ENCODE measurements around the gene PAIP2B. TPM values are rescaled to one million over a fixed set of nuclear protein-coding genes. Genes with fewer than 3 reads are reported as not detected.

Gene PAIP2B
- total and polyA plus RNA-seq, 10 of the 15 experiments (the other 5 are each of a cell fraction or from before 2014, with no cell fraction given) = 0.06 to 0.79 (median 0.32) TPM

DNA sequence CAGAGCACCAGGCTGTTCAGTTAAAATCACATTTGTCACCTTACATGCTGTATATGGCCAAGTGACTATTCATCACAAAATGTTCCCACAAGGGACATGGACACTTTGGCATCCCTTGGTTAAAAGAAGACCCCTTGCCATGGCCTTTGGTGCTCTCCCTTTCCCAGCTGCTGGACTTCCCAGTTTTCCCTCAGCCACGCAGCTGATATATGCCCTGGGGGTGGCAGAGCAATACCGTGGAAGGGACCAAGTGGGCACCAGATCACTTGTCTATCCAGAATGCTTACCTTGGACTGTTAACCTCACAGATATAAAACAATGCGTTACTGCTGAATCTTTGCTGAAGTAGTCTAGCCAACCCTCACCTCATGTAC lies 35.3 kb downstream of the PAIP2B start:
- ChIA-PET POLR2A (no interaction called here), RAD21 (ENCODE audit: unreplicated experiment) (no interaction called here), SMC1A (ENCODE audit: uncharacterized antibody, unreplicated experiment) (no interaction called here), CTCF (interaction anchor here (0.8 to 1.2 kb wide), 2 partner anchors 108 to 142 kb away, joined by 3 read pairs; no protein-coding TSS in a partner anchor)
- no peak overlapping the region for H3K9ac ChIP-seq (ENCODE audit: control insufficient read depth, insufficient read depth, low read length)
- no peaks in the 10 kb centered on the region for H3K4me1 ChIP-seq (ENCODE audit: control insufficient read depth, insufficient read depth, low read length)
- intact Hi-C loops (cut with micrococcal nuclease; ENCODE audit: unreplicated experiment) (no loop called here), in situ Hi-C loops (cut with MboI) (no loop called here)
- H3K27ac ChIP-seq (ENCODE audit: control insufficient read depth, insufficient read depth) = no peak overlapping the region
- H3K9me3 ChIP-seq (replicated peaks; ENCODE audit: control insufficient read depth, insufficient read depth, low read length) = no peaks in the 10 kb centered on the region
- H3K36me3 ChIP-seq (ENCODE audit: control insufficient read depth in 2 of 2, insufficient read depth in 2 of 2, low read length in 1 of 2) = no peaks in the 10 kb centered on the region
- no peaks in the 10 kb centered on the region for H3K79me2 ChIP-seq (ENCODE audit: control insufficient read depth, insufficient read depth, low read length)
- H3K27me3 ChIP-seq (replicated peaks in 1 of 2; ENCODE audit: control insufficient read depth in 2 of 2, insufficient read depth in 2 of 2, low read length in 1 of 2) = no peaks in the 10 kb centered on the region
- no peak for DNase-seq (ENCODE audit: low read depth, low spot score)
- no peak overlapping the region for H2AFZ ChIP-seq (ENCODE audit: control insufficient read depth, low read depth, low read length)
- TF ChIP-seq, protein P1, sequence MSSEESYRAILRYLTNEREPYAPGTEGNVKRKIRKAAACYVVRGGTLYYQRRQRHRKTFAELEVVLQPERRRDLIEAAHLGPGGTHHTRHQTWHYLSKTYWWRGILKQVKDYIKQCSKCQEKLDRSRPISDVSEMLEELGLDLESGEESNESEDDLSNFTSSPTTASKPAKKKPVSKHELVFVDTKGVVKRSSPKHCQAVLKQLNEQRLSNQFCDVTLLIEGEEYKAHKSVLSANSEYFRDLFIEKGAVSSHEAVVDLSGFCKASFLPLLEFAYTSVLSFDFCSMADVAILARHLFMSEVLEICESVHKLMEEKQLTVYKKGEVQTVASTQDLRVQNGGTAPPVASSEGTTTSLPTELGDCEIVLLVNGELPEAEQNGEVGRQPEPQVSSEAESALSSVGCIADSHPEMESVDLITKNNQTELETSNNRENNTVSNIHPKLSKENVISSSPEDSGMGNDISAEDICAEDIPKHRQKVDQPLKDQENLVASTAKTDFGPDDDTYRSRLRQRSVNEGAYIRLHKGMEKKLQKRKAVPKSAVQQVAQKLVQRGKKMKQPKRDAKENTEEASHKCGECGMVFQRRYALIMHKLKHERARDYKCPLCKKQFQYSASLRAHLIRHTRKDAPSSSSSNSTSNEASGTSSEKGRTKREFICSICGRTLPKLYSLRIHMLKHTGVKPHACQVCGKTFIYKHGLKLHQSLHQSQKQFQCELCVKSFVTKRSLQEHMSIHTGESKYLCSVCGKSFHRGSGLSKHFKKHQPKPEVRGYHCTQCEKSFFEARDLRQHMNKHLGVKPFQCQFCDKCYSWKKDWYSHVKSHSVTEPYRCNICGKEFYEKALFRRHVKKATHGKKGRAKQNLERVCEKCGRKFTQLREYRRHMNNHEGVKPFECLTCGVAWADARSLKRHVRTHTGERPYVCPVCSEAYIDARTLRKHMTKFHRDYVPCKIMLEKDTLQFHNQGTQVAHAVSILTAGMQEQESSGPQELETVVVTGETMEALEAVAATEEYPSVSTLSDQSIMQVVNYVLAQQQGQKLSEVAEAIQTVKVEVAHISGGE (CRISPR knock-in tag; IDR thresholded peaks at IDR 0.05) = no peak
- no peak for TF ChIP-seq SMAD1 (IDR thresholded peaks at IDR 0.05; ENCODE audit: low read depth, partially characterized antibody)
- TF ChIP-seq NR2C1 (IDR thresholded peaks at IDR 0.05) = no peak
- TF ChIP-seq, protein P2, sequence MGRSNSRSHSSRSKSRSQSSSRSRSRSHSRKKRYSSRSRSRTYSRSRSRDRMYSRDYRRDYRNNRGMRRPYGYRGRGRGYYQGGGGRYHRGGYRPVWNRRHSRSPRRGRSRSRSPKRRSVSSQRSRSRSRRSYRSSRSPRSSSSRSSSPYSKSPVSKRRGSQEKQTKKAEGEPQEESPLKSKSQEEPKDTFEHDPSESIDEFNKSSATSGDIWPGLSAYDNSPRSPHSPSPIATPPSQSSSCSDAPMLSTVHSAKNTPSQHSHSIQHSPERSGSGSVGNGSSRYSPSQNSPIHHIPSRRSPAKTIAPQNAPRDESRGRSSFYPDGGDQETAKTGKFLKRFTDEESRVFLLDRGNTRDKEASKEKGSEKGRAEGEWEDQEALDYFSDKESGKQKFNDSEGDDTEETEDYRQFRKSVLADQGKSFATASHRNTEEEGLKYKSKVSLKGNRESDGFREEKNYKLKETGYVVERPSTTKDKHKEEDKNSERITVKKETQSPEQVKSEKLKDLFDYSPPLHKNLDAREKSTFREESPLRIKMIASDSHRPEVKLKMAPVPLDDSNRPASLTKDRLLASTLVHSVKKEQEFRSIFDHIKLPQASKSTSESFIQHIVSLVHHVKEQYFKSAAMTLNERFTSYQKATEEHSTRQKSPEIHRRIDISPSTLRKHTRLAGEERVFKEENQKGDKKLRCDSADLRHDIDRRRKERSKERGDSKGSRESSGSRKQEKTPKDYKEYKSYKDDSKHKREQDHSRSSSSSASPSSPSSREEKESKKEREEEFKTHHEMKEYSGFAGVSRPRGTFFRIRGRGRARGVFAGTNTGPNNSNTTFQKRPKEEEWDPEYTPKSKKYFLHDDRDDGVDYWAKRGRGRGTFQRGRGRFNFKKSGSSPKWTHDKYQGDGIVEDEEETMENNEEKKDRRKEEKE (IDR thresholded peaks at IDR 0.05) = no peak
- no peak for TF ChIP-seq RCOR1 (conservative IDR thresholded peaks at IDR 0.05; ENCODE audit: low read depth, low read length)
- TF ChIP-seq, protein P3, sequence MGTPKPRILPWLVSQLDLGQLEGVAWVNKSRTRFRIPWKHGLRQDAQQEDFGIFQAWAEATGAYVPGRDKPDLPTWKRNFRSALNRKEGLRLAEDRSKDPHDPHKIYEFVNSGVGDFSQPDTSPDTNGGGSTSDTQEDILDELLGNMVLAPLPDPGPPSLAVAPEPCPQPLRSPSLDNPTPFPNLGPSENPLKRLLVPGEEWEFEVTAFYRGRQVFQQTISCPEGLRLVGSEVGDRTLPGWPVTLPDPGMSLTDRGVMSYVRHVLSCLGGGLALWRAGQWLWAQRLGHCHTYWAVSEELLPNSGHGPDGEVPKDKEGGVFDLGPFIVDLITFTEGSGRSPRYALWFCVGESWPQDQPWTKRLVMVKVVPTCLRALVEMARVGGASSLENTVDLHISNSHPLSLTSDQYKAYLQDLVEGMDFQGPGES (IDR thresholded peaks at IDR 0.05) = no peak
- TF ChIP-seq SMAD5 (IDR thresholded peaks at IDR 0.05; ENCODE audit: low read depth) = no peak
- no peak for TF ChIP-seq ETV6 (conservative IDR thresholded peaks at IDR 0.05 in 1 of 2, IDR thresholded peaks at IDR 0.05 in 1 of 2; ENCODE audit: borderline replicate concordance in 1 of 2, low read depth in 1 of 2)
- TF ChIP-seq ZNF622 (IDR thresholded peaks at IDR 0.05) = no peak
- TF ChIP-seq BCL11A (IDR thresholded peaks at IDR 0.05; ENCODE audit: low read depth, low read length) = no peak
- TF ChIP-seq, protein P4, sequence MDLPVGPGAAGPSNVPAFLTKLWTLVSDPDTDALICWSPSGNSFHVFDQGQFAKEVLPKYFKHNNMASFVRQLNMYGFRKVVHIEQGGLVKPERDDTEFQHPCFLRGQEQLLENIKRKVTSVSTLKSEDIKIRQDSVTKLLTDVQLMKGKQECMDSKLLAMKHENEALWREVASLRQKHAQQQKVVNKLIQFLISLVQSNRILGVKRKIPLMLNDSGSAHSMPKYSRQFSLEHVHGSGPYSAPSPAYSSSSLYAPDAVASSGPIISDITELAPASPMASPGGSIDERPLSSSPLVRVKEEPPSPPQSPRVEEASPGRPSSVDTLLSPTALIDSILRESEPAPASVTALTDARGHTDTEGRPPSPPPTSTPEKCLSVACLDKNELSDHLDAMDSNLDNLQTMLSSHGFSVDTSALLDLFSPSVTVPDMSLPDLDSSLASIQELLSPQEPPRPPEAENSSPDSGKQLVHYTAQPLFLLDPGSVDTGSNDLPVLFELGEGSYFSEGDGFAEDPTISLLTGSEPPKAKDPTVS (IDR thresholded peaks at IDR 0.05; ENCODE audit: low read depth, low read length) = no peak
- no peak for TF ChIP-seq SMC3 (IDR thresholded peaks at IDR 0.05; ENCODE audit: borderline replicate concordance, low read length)
- no peak overlapping the region for H3K4me2 ChIP-seq (ENCODE audit: control insufficient read depth, insufficient read depth)
- no peak for ATAC-seq
- H3K4me3 ChIP-seq = no peak overlapping the region
- BruUV-seq (replicated peaks) = no TSS peak
- FAIRE-seq = no peak
- WGBS (ENCODE audit: insufficient coverage, insufficient replicate concordance, low lambda C conversion rate, missing lambda C conversion rate) = 33% methylated on average over 3 of the region's 3 CpGs
- H4K20me1 ChIP-seq (ENCODE audit: control insufficient read depth, insufficient read depth) = no peaks in the 10 kb centered on the region
